Prostate gland (tissue), 2 donors: ENCODE data around the gene FAM229A. TPM values are rescaled to one million over a fixed set of nuclear protein-coding genes. Genes with fewer than 3 reads are reported as not detected.

Source experiments
- DNase-seq: peaks from one replicate; pipeline ENCODE4 v3.0.0-alpha.2; 2019; ENCODE audit warnings: low spot score
- H3K27ac ChIP-seq, 2 donors: fragments of 200-600 bp; sonication (generic); 2 replicates each; pipeline ENCODE4 v1.5.1; 2017 to 2019
- H3K27me3 ChIP-seq: fragments of 200-600 bp; sonication (generic); replicated peaks from 2 replicates; pipeline ENCODE4 v1.5.1; 2019; ENCODE audit not compliant: insufficient read depth
- H3K36me3 ChIP-seq, 2 donors: fragments of 200-600 bp; sonication (generic); 1 replicate in 1 of 2; 2 replicates in 1 of 2; pipeline versions ENCODE4 v1.5.1 to v1.8.1; 2017 to 2019
- H3K4me1 ChIP-seq: fragments of 200-600 bp; sonication (generic); replicated peaks from 2 replicates; pipeline ENCODE4 v1.5.1; 2019
- H3K4me3 ChIP-seq, 2 donors: fragments of 200-600 bp; sonication (generic); 2 replicates each; pipeline ENCODE4 v1.5.1; 2017 to 2019
- H3K9me3 ChIP-seq: fragments of 200-600 bp; sonication (generic); 2 replicates; pipeline ENCODE4 v1.5.1; 2017
- CTCF ChIP-seq, 4 experiments: fragments of 200-600 bp in 2 of 4; fragments of 450-650 bp in 2 of 4; sonication (generic) in 2 of 4; IDR thresholded peaks; 1 replicate in 3 of 4; 2 replicates in 1 of 4; pipeline ENCODE4 v1.5.1; 2016 to 2019; ENCODE audit warnings: antibody characterized with exemption in 4 of 4, mild to moderate bottlenecking in 2 of 4, moderate library complexity in 2 of 4
- POLR2A ChIP-seq: fragments of 450-650 bp; IDR thresholded peaks from one replicate; pipeline ENCODE4 v1.6.1; 2016; ENCODE audit warnings: antibody characterized with exemption, mild to moderate bottlenecking
- POLR2AphosphoS5 ChIP-seq: sonication (generic); formaldehyde crosslinking; IDR thresholded peaks from one replicate; pipeline ENCODE4 v1.6.1; 2017; ENCODE audit warnings: antibody characterized with exemption
- WGBS: methylation state at CpG from one replicate; pipeline ENCODE4 v1.1.5; 2018; 5-methylcytosine and 5-hydroxymethylcytosine counted together
- intact Hi-C: fragments of 100-400 bp; cut with DNase I; formaldehyde crosslinking; loops from one replicate; pipeline ENCODE4 v1.14.2; 2022
- total RNA-seq, 2 donors: library from RNA; depleted of rRNA; stranded (reverse); fragments of >200 nt; gene quantifications; one replicate each; pipeline ENCODE4 v1.1.0, GENCODE V29; 2016

FAM229A gene
- total RNA-seq, result 10 to 100 TPM in 1 of 2 donors, 1 to 10 TPM in 1; 8.5 to 24.2 TPM

GRCh38 chr1:32362474-32363313 lies at the start of gene FAM229A, which contains the start of gene TSSK3:
Gene FAM229A (minus strand): TSS chr1:32362485. CDS start chr1:32362091, 394 bp downstream.
Gene TSSK3 (plus strand): TSS chr1:32362539. CDS start chr1:32362702, 163 bp downstream.
- Histone ChIP-seq H3K27ac (peak within 1 kb of the TSS; percentile 76 to 81), H3K9me3 (no peaks in the 10 kb centered on the region), H3K27me3 (no peaks in the 10 kb centered on the region), H3K4me1 (peaks cover 4% of the 10 kb centered on the region), H3K36me3 (peaks cover 9% of the 10 kb centered on the region in 2 donors), H3K4me3 (peak within 1 kb of the TSS; percentile 30 to 41)
- TF ChIP-seq POLR2A, result no peak
- TF ChIP-seq POLR2AphosphoS5, result no peak
- no peak for TF ChIP-seq CTCF (IDR thresholded peaks at IDR 0.05)
- no peak for DNase-seq
- 62% methylated on average over 17 of the region's 17 CpGs for WGBS
- intact Hi-C loops, result no loop called here

- DNase-seq, result no peak
- H3K36me3 ChIP-seq, result no peaks in the 10 kb centered on the region
- H3K27me3 ChIP-seq, result no peaks in the 10 kb centered on the region
- no peaks in the 10 kb centered on the region for H3K4me1 ChIP-seq
- intact Hi-C loops, result no loop called here
- H3K4me3 ChIP-seq, result no peak overlapping the region
- H3K27ac ChIP-seq, result no peak overlapping the region
- TF ChIP-seq CTCF (IDR thresholded peaks at IDR 0.05) (no peak), POLR2AphosphoS5 (no peak), POLR2A (no peak)
- no peaks in the 10 kb centered on the region for H3K9me3 ChIP-seq
These were observed 49.0 kb upstream of the FAM229A start for GRCh38 chr1:32411261-32411660.

GRCh38 chr1:32406629-32407111 lies 44.4 kb upstream of the FAM229A start:
- 81% methylated on average over 4 of the region's 4 CpGs for WGBS
- DNase-seq, result no peak
- intact Hi-C loops, result loop anchor here (10.0 kb wide), 2 partner anchors 218 to 468 kb away; partner anchors contain the start of gene FNDC5
- TF ChIP-seq POLR2AphosphoS5 (no peak), POLR2A (no peak), CTCF (IDR thresholded peaks at IDR 0.05) (no peak)
- Histone ChIP-seq H3K4me1 (no peaks in the 10 kb centered on the region), H3K4me3 (no peak overlapping the region), H3K27ac (no peak overlapping the region), H3K36me3 (no peaks in the 10 kb centered on the region), H3K27me3 (no peaks in the 10 kb centered on the region), H3K9me3 (no peaks in the 10 kb centered on the region)

- Histone ChIP-seq H3K36me3 (no peaks in the 10 kb centered on the region), H3K27me3 (no peaks in the 10 kb centered on the region), H3K27ac (no peak overlapping the region), H3K9me3 (no peaks in the 10 kb centered on the region), H3K4me3 (no peak overlapping the region), H3K4me1 (no peaks in the 10 kb centered on the region)
- DNase-seq, result no peak
- 87% methylated on average over 4 of the region's 4 CpGs for WGBS
- TF ChIP-seq POLR2AphosphoS5, result no peak
- intact Hi-C loops, result loop anchor here (10.0 kb wide), 2 partner anchors 219 to 469 kb away; partner anchors contain the start of gene FNDC5
These were observed 43.6 kb upstream of the FAM229A start for GRCh38 chr1:32405672-32406467.

- intact Hi-C loops, result loop anchor here (10.0 kb wide), 2 partner anchors 220 to 470 kb away; partner anchors contain the start of gene FNDC5
These were observed 42.7 kb upstream of the FAM229A start for GRCh38 chr1:32404946-32405345.

More at GRCh38 chr1:32404946-32405345, 42.7 kb upstream of the FAM229A start:
- Histone ChIP-seq H3K4me1 (no peaks in the 10 kb centered on the region), H3K9me3 (no peaks in the 10 kb centered on the region), H3K36me3 (no peaks in the 10 kb centered on the region), H3K4me3 (no peak overlapping the region), H3K27ac (no peak overlapping the region), H3K27me3 (no peaks in the 10 kb centered on the region)
- DNase-seq, result no peak
- TF ChIP-seq POLR2AphosphoS5 (no peak), POLR2A (no peak), CTCF (IDR thresholded peaks at IDR 0.05) (no peak)
- 37% methylated on average over 2 of the region's 2 CpGs for WGBS
